Ascending aorta (tissue), 2 donors: ENCODE data around the gene UNC5B. TPM values are rescaled to one million over a fixed set of nuclear protein-coding genes. Genes with fewer than 3 reads are reported as not detected.

ENCODE experiments used
- DNase-seq, 2 donors: peaks; one replicate each; pipeline ENCODE4 v3.0.0-alpha.2; 2019; ENCODE audit warnings: low spot score in 2 of 2
- H3K27ac ChIP-seq, 2 donors: fragments of 200-600 bp; sonication (generic); one replicate each; pipeline ENCODE4 v1.5.1; 2016 to 2017; ENCODE audit warnings: mild to moderate bottlenecking in 1 of 2
- H3K27me3 ChIP-seq: fragments of 200-600 bp; sonication (generic); one replicate; pipeline ENCODE4 v1.5.1; 2017
- H3K36me3 ChIP-seq, 2 donors: fragments of 200-600 bp; sonication (generic); one replicate each; pipeline ENCODE4 v1.5.1; 2016
- H3K4me1 ChIP-seq, 2 donors: fragments of 200-600 bp; sonication (generic); one replicate each; pipeline ENCODE4 v1.5.1; 2016 to 2017; ENCODE audit warnings: mild to moderate bottlenecking in 1 of 2
- H3K4me3 ChIP-seq, 2 donors: fragments of 200-600 bp; sonication (generic); one replicate each; pipeline ENCODE4 v1.5.1; 2016 to 2017; ENCODE audit warnings: mild to moderate bottlenecking in 1 of 2
- H3K9me3 ChIP-seq, 2 donors: fragments of 200-600 bp; sonication (generic); one replicate each; pipeline ENCODE4 v1.5.1; 2016
- CTCF ChIP-seq, 3 experiments: fragments of 200-600 bp in 2 of 3; fragments of 450-650 bp in 1 of 3; sonication (generic) in 2 of 3; IDR thresholded peaks; one replicate each; pipeline ENCODE4 v1.5.1; 2016 to 2019; ENCODE audit warnings: antibody characterized with exemption in 3 of 3, mild to moderate bottlenecking in 1 of 3, moderate library complexity in 1 of 3
- intact Hi-C: fragments of 100-400 bp; cut with DNase I; formaldehyde crosslinking; loops from one replicate; pipeline ENCODE4 v1.15.1; 2023
- total RNA-seq: library from RNA; depleted of rRNA; stranded (reverse); fragments of >200 nt; gene quantifications from one replicate; pipeline ENCODE4 v1.1.0, GENCODE V29; 2016

The UNC5B gene
- total RNA-seq: 42.4 TPM

DNA sequence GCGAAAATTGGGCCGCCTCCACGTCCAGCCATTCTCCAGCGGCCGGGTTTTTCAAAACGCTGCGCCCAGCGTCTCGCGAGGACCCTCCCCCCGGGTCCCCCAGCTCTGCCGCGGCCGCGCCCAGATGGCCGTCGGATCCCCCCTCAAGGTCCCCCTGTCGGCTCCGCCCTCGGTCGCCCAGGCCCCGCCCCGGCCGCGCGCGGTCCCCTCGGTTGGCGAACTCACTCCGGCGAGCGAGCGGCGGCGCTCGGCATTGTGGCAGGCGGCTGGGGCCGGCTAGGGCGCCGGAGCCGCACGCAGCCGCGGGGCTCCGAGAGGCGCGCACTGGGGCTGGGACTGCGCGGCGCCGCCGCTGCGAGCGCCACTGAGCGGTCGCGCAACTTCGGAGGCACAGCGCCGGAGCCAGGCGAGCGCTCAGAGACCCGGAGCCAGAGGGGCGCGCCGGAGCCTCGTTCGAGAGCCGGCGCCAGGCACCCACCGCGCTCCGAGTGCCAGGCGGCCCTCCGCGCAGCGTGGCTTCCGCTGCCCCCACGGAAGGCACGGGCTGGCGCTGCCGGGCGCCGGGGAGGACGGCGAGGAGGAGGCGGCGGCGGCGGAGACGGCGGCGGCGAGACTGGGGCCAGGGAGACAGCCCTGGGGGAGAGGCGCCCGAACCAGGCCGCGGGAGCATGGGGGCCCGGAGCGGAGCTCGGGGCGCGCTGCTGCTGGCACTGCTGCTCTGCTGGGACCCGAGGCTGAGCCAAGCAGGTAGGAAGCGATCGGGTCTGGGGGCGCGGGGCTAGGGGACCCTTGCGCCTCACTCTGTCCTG lies at the start of gene UNC5B:
Gene UNC5B, plus strand, starts transcription at position 253 of the 809 bp plus-strand sequence. Its CDS starts 416 bp downstream, at position 669.
- Histone ChIP-seq H3K36me3 (no peaks in the 10 kb centered on the region), H3K4me1 (peaks cover 0 to 17% of the 10 kb centered on the region in 2 donors), H3K4me3 (peak within 1 kb of the TSS; percentile 86 to 92), H3K27ac (peak within 1 kb of the TSS; percentile 83 to 84), H3K9me3 (no peaks in the 10 kb centered on the region), H3K27me3 (no peaks in the 10 kb centered on the region)
- peak in 2 of 3 experiments; percentile 4 to 66 for TF ChIP-seq CTCF (IDR thresholded peaks at IDR 0.05)
- intact Hi-C loops: loop anchor here (1.0 to 10.0 kb wide), 7 partner anchors 23 to 642 kb away; partner anchors contain the start of genes PSAP, SGPL1 and VSIR
- DNase-seq: peak; percentile 44 to 93

GRCh38 chr10:71173466-71173865 lies 38.9 kb upstream of the UNC5B start:
- intact Hi-C loops: no loop called here
- no peak overlapping the region for H3K27ac ChIP-seq
- H3K36me3 ChIP-seq: no peaks in the 10 kb centered on the region
- no peak overlapping the region for H3K4me3 ChIP-seq
- no peaks in the 10 kb centered on the region for H3K9me3 ChIP-seq
- H3K27me3 ChIP-seq: no peaks in the 10 kb centered on the region
- no peak for DNase-seq
- no peak for TF ChIP-seq CTCF (IDR thresholded peaks at IDR 0.05)
- no peaks in the 10 kb centered on the region for H3K4me1 ChIP-seq

GRCh38 chr10:71176661-71177060 lies 35.7 kb upstream of the UNC5B start:
- no peak for DNase-seq
- Histone ChIP-seq H3K4me3 (no peak overlapping the region), H3K27ac (no peak overlapping the region), H3K4me1 (no peaks in the 10 kb centered on the region), H3K36me3 (no peaks in the 10 kb centered on the region), H3K9me3 (no peaks in the 10 kb centered on the region), H3K27me3 (no peaks in the 10 kb centered on the region)
- TF ChIP-seq CTCF (IDR thresholded peaks at IDR 0.05): no peak
- intact Hi-C loops: no loop called here

DNA sequence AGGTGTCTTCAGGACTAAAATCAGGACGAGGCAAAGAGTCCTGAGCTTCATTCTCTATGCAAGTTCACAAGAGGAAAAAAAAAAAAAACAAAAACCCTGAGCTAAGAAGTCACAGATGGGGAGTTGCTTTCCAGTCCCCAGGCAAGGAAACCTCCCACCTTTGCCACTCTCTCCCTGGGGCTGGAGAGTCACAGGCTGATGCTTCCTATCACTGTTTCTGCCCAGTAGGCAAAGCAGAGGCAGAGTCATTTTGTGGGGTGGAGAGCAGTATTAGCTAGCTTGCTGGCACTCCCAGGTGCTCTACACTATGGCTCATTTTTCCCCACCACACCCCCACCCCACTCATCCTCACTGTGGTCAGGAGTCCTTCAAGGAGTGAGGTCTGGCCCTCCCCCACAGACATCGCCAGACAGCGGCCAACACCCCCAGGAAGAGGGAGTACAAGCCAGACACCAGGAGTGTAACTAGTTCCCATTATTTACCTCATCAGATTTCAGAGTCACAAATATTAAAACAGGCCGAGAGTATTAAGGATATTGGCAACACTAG lies 34.6 kb upstream of the UNC5B start:
- no peak for DNase-seq
- H3K9me3 ChIP-seq: no peaks in the 10 kb centered on the region
- intact Hi-C loops: no loop called here

DNA sequence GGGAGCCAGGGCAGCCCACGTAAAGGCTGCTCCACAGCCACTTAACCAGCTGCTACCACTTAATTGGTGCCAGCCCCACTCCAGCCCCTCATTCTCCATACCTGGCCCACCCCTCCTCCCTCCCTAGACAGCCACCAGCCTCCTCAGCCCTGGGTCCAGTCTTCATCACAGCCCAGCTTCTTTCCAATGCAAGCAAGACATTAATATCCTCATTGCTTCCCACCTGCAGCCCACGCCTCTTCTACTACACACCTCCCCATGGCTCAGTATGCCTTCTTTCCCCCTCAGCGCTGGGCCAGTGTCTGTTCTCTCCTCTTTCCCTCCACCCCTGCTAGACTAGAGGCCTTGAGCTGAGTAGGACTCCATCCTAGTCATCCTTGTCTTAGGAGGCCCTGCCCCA lies 33.5 kb upstream of the UNC5B start:
- Histone ChIP-seq H3K9me3 (no peaks in the 10 kb centered on the region), H3K27me3 (no peaks in the 10 kb centered on the region), H3K27ac (no peak overlapping the region), H3K4me3 (no peak overlapping the region), H3K4me1 (no peaks in the 10 kb centered on the region), H3K36me3 (no peaks in the 10 kb centered on the region)
- no peak for TF ChIP-seq CTCF (IDR thresholded peaks at IDR 0.05)
- no peak for DNase-seq
- intact Hi-C loops: no loop called here

More for the DNA sequence above, 34.6 kb upstream of the UNC5B start:
- Histone ChIP-seq H3K27me3 (no peaks in the 10 kb centered on the region), H3K4me1 (no peaks in the 10 kb centered on the region), H3K36me3 (no peaks in the 10 kb centered on the region), H3K4me3 (no peak overlapping the region), H3K27ac (no peak overlapping the region)
- TF ChIP-seq CTCF (IDR thresholded peaks at IDR 0.05): no peak
